ENCODE measurements around the gene NCK2. TPM values are rescaled to one million over a fixed set of nuclear protein-coding genes. Genes with fewer than 3 reads are reported as not detected.

Gene NCK2
- total RNA-seq, 1 donor from 2014 or later = 33.2 TPM

DNA sequence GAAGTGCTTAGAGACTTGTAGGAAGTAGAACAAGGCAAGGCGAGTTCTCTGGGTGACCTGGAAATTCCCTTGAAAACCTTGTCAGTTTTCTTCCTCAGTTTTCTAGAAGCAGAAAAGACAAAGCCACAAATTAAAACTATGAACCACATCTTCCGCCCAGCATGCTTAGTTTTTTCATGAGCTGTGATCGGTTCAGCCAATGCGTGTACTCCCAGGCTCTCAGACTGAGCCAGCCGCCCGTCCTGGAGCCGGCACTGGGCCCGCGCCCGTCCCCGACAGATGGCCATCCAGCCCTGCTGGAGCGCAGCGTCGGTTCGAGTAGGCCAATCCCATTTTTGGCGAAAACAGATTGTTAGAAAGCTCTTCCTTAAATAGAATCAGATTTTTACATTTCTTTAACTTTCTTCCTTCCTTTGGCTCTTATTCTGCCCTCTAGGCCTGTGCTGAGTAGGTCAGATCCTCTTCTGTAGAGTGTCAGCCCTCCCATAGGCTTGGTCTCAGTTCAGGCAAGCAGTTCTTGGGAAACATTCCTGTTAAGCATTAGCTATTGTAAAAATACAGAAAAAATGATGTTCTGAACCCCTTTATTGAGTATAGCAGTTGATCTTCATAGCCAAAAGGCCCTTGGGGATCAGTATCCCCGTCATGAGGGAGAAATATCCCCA is 112.5 kb downstream of the NCK2 start:
- DNase-seq (ENCODE audit: low spot score) = no peak
- intact Hi-C loops (cut with DNase I) = no loop called here

DNA sequence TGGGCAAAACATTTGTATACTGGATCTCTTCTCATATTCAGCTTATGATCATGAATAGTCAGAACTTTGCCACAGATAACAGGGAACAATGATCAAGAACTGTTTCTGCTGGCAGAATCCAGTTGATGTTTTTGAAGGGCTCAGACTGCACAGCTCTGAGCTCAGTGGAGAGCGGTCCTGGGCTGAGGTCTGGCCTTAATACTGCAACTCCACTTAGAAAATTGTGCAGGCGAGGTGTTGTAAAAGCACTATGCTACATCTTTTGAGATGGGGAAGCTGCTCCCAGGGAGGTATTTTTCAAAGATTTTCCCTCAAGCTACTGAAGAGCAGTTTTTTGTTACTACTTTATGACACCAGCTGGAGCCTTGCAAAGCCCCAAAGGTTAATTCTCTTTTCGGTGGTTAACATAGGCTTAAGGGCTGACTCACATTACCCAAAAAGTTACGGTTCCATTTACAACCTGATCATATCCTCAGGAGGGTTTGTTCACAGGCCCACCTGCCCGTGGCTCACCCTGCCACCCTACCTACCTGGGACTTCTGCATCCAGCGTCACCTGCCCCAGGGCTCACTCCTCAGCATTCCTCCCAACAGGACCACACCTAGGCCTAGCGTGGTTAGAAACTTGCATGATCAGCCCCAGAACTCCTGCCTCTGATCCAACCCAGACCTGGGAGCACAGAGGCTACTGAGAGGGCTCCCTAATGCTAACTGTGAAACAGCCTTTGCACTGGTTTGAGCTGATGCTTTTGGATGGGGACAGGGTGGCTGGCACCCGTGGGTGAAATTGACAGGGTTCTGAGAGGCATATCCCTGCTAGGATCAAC is 114.4 kb downstream of the NCK2 start:
- intact Hi-C loops (cut with DNase I) = no loop called here

DNA sequence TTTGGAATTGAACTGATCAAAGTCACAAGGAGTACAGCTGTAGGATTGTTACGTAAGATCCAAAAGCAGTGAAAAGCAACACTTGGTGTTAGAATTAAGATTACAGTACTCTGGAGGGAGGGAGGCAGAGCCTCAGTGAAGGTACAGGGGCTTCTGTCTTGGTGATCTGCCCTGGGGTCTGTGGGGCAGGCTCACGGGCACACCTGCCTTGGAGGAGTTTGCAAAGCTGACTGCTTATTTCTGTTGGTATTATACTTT is 114.9 kb downstream of the NCK2 start:
- DNase-seq (ENCODE audit: low spot score) = no peak
- intact Hi-C loops (cut with DNase I) = no loop called here

More for the DNA sequence above, 114.4 kb downstream of the NCK2 start:
- DNase-seq (ENCODE audit: low spot score) = no peak

DNA sequence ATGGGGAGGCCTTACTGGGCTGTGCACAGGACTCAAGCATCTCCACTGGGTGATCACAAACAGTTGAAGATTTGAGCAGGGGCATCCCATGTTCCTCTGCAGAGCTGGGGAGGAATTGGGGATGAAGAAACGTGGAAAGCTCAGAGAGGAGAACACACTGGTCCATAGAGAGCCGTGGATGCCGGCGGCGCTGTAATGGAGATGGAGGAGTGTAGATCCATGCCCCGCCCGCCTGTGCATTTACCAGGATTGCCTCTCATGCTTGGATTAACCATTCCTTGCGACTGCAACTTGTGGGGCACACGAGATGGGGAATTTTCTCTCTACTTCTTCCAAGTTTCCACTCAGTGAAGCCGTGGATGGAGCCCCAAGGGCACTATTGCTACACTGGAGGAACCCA is 115.9 kb downstream of the NCK2 start:
- DNase-seq (ENCODE audit: low spot score) = no peak
- intact Hi-C loops (cut with DNase I) = no loop called here

DNA sequence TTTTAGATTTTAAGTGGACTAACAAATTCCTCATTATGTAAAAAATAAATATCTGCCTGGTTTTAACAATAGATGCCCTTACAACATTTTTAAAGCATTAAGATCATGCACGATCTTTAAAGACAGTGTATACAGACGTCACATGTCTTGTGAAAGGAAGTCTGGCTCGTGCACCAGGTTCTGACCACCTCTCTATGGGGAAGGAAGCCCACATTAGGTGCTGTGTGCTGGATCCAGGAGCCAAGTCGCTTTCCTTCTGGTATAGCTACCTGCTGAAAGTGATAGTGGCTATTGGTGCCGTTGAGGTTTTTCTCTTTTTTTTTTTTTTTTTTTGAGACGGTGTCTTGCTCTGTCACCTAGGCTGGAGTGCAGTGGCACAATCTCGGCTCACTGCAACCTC is 116.5 kb downstream of the NCK2 start:
- intact Hi-C loops (cut with DNase I) = no loop called here

DNA sequence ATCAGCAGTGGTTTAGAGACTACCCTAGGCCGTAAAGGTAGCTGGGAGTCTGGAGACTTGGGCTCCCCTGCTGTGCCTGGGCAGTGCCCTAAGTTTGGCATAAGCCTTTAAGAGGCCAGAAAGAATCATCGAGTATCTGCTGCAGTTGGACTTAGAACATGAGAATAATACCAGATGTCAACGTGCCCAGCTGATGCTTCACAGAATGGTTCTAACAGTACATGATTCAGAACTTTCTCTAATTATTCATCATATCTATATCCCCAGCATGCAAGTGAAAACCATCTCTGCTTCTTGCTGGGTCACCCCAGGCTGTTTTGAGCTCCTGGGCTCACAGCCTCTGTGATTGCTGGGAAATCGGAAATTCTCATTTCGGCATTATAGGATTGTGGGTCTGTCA is 118.1 kb downstream of the NCK2 start:
- intact Hi-C loops (cut with DNase I) = no loop called here

More for the DNA sequence above, 116.5 kb downstream of the NCK2 start:
- DNase-seq (ENCODE audit: low spot score) = no peak

DNA sequence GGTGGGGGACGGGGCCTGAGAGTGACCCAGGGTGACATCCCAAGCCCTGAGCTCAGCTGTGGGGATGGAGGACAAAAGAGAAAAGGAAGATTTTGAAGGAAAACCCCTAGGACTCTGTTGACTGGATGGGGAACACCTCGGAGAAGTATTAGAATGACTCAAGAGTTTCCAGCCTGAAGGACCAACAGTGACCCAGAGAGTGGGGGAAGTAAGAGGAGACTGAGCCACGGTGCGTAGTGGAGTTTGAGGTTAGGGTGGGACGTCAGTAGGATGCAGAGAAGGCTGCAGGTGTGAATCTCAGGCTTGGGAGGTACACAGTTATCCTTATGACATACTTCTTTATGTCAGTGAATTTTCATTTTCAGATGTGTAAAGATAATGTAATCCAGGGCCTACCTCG is 119.5 kb downstream of the NCK2 start:
- no peak for DNase-seq (ENCODE audit: low spot score)
- intact Hi-C loops (cut with DNase I) = no loop called here

More for the DNA sequence above, 118.1 kb downstream of the NCK2 start:
- no peak for DNase-seq (ENCODE audit: low spot score)

DNA sequence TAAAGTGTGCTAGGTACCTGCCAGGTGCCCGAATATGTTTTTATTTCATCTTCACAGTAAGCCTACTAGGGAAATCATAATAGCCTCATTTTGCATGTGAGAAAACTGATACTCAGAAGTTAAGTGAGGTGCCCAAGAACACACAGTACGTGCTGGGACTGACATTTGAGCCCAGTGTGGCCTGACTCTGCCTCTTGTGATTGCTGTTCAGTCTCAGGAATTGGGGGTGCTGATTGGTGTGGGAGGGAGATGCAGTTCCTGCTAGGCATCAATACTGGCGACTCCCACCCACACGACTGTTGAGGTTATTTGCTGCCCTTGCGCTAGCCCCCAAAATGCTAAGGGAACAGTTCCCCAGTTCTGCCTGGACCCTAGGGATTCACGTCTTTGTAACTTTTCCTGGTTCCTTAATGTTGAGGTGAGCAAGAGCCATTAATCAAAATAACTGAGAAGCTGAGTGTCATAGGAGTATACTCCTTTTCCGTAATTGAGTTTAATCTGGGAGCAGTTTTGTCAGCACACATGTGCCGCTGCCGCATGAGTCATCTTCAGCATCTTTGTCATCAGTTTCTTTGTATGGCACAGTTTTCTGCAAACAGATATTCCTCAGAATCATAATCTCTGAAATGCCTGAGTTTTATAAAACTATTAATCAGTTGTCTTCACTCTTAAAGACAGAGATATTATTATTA is 120.7 kb downstream of the NCK2 start:
- intact Hi-C loops (cut with DNase I) = no loop called here
- no peak for DNase-seq (ENCODE audit: low spot score)

DNA sequence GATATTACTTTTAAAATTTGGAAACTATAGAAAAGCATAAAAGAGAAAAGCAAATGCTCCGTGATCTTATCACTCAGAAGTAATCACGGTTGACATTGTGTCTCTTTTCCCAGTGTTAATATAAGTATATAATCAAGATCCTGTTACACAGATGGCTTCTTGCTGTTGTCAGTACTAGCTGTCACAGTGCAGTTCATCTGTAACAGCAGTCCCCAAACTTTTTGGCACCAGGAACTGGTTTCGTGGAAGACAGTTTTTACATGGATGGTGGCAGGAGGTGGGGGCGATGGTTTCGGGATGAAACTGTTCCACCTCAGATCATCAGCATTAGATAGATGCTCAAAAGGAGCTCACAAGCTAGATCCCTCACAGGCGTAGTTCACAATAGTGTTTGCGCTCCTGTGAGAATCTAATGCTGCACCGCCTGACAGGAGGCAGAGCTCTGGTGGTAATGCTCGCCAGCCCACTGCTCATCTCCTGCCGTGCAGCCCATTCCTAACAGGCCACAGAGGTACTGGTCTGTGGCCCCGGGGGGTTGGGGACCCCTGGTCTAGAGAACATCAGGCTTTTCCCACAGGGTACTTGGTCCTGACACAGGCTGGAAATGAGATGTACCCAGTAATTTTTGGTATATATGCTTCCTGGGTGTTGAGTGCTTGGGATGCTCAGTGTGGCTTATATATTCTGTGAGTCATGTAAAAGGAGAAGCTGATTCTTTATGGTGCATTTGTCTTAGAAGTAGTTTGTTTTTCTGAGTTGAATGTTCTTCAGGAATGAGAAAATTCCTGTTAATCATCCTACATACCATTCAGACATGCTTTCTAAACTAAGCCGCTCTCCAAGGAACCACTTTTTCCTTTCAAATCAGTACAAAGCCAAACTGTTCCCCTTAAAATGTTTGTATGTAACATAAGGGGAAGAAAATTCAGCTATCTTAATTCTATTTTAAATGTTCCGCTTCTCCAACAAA is 121.8 kb downstream of the NCK2 start:
- no peak for DNase-seq (ENCODE audit: low spot score)
- intact Hi-C loops (cut with DNase I) = no loop called here

DNA sequence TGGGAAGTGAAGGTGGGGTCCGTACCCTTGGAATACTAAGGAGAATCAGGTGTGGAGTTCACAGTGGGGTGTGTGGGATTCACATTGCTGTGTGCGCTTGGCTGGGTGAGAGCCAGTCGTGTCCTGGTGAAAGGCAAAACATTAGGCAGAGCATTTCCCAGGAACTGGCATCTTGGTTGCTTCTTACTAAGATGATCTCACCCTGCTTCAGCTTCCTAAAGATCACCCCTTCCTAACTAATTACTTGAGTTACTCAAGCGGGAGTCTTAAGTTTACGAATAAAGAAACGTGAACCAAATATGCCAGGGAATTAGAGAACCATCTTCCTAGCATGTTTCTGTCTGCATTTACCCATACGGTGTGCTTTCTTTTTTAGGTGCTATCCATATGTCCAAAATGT is 122.9 kb downstream of the NCK2 start:
- DNase-seq (ENCODE audit: low spot score) = no peak
- intact Hi-C loops (cut with DNase I) = no loop called here

DNA sequence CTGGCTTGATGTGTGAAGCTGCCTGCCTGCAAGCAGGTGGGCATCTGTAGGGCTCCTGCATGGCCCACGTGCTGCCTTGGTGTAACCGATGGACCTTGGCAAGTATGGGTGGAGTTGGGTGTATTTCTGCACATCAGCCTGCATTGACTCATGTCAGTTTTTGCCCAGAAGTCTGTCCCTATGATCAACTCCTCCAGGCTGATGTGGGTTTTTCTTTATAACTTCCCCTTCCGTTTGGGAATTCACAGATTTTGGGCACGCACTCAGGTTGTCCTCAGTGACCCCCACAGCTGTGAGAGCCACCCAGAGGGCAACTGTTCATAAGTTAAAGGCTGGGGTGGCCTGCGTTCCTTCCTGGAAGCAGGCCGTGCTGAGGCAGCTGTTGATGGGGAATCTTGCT is 123.3 kb downstream of the NCK2 start:
- no peak for DNase-seq (ENCODE audit: low spot score)
- intact Hi-C loops (cut with DNase I) = no loop called here

DNA sequence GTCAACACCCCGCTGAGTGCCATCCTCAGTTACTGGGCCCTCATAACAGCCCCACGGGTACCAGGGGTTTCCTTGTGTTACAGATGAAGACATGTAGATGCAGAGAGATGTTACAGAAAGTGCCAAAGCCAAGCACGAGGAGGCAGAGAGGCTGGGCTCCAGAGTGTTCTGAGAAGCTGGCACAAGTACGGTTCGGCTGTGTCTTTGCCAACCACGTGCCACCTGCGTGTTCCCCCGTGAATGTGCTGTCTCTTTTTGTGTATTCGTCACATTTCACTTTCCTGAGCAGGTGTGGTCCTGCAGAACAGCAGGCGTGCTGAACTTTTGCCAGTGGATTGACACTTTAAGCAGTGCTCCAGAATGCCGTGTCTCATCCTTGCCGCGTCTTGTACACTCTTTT is 124.6 kb downstream of the NCK2 start:
- intact Hi-C loops (cut with DNase I) = no loop called here
- no peak for DNase-seq (ENCODE audit: low spot score)

DNA sequence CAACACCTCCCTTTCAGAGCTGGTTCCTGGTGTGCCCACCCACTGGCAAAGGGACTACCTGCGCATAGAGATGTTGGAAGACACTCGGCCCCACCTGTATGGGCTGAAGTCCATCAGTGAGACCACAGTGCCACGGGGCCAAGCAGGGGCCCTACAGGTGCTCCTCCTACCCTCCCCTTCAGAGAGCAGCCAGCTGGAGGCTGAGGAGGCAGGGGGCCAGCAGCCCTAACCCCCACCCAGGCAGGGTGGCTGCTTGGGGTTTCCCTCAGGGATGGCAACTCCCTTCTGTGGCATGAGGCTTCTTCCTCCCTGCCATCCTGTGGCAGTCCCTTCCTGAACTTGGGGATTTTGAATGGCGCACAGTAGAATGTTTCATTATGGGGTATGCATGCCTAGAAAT is 125.3 kb downstream of the NCK2 start:
- no peak for DNase-seq (ENCODE audit: low spot score)
- intact Hi-C loops (cut with DNase I) = no loop called here

DNA sequence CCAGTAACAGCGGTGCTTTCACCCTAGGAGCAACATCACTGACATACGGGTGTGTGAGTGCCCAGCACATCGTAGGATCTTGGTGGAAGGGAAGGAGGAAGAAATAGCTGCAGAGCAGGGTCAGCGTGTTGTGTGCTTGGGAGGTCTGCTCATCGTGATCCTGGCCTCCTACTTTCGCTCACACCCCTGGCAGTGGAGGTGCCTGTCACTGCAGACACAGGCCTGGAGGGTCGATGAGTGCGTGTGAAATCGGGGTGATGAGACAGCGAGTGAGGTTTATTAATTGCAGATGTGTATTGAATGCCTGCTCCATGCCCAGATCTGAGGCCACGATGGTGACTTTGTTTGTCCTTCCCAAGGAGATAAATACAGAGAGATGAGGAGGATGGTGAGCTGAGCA is 126.1 kb downstream of the NCK2 start:
- intact Hi-C loops (cut with DNase I) = no loop called here

DNA sequence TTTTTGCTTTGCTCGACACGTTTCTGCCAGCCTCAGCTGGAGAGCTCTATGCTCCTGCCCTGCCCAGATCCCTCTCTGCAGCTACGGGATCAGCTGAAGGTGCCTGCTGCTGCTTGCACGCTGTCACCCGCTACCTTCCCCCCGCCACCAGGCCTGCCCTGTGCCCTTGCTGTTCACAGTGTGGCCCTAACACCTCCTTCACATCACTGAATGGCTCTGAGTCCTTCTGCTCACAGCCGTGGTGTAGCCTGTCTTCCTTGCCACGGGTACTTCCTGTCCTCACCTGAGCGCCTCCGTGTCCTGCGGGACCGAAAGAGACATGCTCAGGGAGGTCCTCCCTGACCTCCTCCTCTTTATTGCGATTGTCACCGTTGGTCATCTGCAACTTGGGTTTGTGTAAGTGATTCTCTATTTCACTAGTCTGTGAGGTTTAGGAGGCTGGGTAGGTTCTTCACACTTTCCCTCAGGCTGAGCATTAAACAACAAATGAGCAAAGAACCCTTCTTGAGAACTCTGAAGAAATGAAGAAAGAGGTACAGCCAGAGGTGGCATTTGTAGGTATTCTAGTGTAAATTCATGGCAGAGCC is 127.5 kb downstream of the NCK2 start:
- intact Hi-C loops (cut with DNase I) = no loop called here
- DNase-seq (ENCODE audit: low spot score) = no peak

More for the DNA sequence above, 126.1 kb downstream of the NCK2 start:
- no peak for DNase-seq (ENCODE audit: low spot score)

DNA sequence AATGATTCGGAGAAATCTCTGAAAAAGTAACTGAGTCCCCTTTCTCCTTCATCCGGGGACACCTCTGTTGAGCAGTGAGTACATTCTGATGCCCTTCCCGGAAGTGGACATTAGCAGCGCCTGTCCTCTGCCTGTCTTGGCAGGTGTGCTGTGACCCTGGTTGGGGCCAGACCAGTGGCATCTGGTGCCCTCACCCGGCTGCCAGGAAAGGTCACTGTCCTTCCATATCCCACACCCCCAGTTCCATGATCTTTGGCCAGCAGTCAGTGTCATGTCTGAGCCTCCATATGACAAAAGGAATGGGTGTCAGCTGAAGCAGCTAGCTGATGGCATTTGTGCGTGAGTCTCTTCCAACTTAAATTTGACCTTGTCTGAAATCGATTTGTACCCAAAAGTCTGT is 128.1 kb downstream of the NCK2 start:
- no peak for DNase-seq (ENCODE audit: low spot score)
- intact Hi-C loops (cut with DNase I) = no loop called here

DNA sequence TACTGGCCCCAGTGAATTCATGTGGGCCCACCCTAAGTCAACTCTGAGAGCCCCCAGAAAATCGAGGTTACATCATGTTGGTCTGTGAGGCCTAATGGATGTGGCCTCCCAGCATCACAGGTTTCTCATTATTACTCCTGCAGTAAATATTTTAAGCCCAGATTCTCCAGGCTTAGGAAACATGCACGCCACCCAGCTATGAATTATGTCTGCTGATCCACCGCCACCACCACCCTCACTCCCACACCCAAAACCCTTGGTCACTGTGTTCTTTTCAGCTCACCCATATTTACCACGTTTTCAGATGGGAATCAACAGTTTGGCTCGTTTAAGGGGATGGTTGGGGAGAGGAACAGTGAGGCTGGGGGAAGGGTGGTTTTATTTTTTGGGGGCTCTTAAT is 128.6 kb downstream of the NCK2 start:
- no peak for DNase-seq (ENCODE audit: low spot score)
- intact Hi-C loops (cut with DNase I) = no loop called here

DNA sequence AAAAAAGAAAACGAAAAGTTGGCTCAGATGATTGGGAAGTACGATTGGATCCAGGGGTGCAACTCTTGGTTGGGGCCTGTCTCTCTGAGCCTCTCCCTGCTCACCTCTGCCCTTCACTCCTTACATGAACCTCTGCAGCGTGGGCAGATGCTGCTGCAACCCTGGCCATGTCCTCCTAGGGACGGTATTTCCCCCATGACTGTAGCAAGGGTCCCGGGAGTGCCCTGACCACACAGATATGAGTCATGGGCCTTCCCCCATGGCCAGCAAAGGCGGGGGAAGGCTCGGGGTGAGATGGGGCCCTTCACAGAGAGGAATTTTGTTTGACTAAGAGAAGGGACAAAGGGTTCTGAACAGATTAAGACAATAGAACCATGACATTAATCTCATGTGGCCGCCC is 129.0 kb downstream of the NCK2 start:
- DNase-seq (ENCODE audit: low spot score) = no peak
- intact Hi-C loops (cut with DNase I) = no loop called here

DNA sequence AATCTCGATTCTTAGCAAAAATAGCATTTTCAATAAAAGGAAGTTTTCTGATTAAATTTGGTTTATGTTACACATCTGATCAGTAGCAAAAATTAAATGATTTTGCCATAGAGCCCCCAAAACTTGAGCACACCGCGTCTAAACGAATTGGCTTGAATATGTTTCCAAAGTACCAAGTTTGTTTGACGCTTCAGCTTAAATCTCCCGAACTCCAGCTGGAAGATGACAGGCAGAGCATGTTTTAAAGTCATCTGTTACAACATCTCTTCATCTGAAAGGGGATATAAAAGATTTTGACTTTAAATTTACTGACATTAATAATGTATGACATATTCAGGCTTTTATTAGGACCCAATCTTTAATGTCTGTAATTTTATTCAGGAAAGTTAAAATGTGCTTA is 129.8 kb downstream of the NCK2 start:
- DNase-seq (ENCODE audit: low spot score) = no peak
- intact Hi-C loops (cut with DNase I) = no loop called here

DNA sequence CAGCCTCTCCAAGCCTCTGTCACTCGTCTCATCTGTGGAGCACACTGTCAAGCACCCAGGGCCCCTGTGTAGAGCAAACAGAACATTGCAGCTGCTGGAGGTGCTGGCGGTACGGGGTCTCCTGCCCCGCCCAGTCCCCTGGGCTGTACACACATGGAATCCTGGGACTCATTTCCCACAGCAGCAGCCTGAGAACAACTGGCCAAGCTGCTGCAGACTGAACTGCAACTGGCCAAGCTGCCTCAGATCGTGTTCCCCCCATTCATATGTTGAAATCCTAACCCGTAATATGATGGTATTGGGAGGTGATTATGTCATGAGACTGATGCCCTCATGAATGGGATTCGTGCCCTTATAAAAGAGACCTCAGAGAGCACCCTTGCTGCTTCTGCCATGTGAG is 130.5 kb downstream of the NCK2 start:
- intact Hi-C loops (cut with DNase I) = no loop called here
- DNase-seq (ENCODE audit: low spot score) = no peak
